Measurements from ENCODE around the gene PLEKHA5.

The PLEKHA5 gene

DNA sequence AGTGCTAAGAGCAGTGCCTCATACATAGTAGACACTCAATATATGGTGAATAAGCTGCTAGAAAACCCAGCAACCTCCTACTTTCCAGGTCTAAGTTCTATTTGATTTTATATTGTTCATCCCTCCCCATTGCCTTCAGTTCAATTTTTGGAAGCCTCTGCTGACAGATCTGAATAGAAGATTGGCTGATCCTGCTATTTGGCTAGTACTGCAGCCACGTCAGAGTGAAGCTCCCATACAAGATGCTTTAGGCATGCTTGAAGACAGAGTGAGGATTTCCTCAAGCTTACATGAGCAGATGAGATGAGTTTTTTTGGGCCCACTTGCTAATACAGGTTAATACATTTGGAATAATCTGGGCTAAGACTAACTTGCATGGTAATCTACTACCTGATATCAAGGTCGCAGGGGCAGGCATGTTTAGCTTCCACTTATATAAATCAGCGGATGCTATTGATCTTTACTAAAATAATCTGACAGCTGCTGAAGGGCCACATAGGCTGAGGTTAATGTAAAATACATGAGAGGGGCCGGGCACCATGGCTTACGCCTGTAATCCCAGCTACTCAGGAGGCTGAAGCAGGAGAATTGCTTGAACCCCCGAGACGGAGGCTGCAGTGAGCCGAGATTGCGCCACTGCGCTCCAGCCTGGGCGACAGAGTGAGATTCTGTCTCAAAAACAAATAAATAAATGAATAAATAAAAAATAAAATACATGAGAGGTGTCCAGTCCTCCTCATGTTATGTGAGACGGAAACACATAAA is 293.8 kb downstream of the PLEKHA5 start:
- in situ Hi-C loops (cut with MboI; ENCODE audit: low sequenced_read_pairs, unreplicated experiment): no loop called here
- no peak for DNase-seq (ENCODE audit: low spot score)
- TF ChIP-seq, protein P1, sequence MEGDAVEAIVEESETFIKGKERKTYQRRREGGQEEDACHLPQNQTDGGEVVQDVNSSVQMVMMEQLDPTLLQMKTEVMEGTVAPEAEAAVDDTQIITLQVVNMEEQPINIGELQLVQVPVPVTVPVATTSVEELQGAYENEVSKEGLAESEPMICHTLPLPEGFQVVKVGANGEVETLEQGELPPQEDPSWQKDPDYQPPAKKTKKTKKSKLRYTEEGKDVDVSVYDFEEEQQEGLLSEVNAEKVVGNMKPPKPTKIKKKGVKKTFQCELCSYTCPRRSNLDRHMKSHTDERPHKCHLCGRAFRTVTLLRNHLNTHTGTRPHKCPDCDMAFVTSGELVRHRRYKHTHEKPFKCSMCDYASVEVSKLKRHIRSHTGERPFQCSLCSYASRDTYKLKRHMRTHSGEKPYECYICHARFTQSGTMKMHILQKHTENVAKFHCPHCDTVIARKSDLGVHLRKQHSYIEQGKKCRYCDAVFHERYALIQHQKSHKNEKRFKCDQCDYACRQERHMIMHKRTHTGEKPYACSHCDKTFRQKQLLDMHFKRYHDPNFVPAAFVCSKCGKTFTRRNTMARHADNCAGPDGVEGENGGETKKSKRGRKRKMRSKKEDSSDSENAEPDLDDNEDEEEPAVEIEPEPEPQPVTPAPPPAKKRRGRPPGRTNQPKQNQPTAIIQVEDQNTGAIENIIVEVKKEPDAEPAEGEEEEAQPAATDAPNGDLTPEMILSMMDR (IDR thresholded peaks at IDR 0.05; ENCODE audit: borderline replicate concordance, control extremely low read depth, extremely low read depth, insufficient read depth, missing control alignments): no peak
